RPMI7951 (cell line): ENCODE data around the gene ZNF684. TPM values are rescaled to one million over a fixed set of nuclear protein-coding genes. Genes with fewer than 3 reads are reported as not detected.
"Not testable (repeated sequence)": the region's sequence is repeated elsewhere in the genome, so short reads cannot be mapped to it uniquely, and the experiment has no call there.

Source experiments
- DNase-seq: peaks from one replicate; pipeline ENCODE4 v3.0.0-alpha.2; 2012; ENCODE audit warnings: low read depth
- total RNA-seq: library from RNA; depleted of rRNA; stranded (reverse); fragments of >200 nt; shearing (Covaris generic); gene quantifications from 2 replicates; pipeline ENCODE4 v1.2.3, GENCODE V29; 2014; rRNA removed

ZNF684 gene
- total RNA-seq, 1 experiment from 2014 or later = 9.7 TPM

- DNase-seq = not testable (repeated sequence)
Observed at GRCh38 chr1:40574805-40575204, 43.4 kb downstream of the ZNF684 start.

GRCh38 chr1:40575336-40575735, 43.9 kb downstream of the ZNF684 start:
- DNase-seq = no peak

- DNase-seq = no peak
Observed at GRCh38 chr1:40582116-40582515, 50.7 kb downstream of the ZNF684 start.

- no peak for DNase-seq
Observed at GRCh38 chr1:40583980-40584379, 52.5 kb downstream of the ZNF684 start.

- no peak for DNase-seq
Observed at GRCh38 chr1:40588586-40588985, 57.1 kb downstream of the ZNF684 start.

- DNase-seq = peak; percentile 41
Observed at GRCh38 chr1:40592107-40592803, 60.8 kb downstream of the ZNF684 start.

GRCh38 chr1:40593449-40594186, 62.2 kb downstream of the ZNF684 start:
- DNase-seq = no peak

GRCh38 chr1:40594187-40594531, 62.7 kb downstream of the ZNF684 start:
- no peak for DNase-seq

GRCh38 chr1:40595623-40596022, 64.2 kb downstream of the ZNF684 start:
- no peak for DNase-seq

Other genes starting within 250 kb of the ZNF684 start
- 0.12 and 0.68 TPM in 2 replicates for gene COL9A2, start 214.4 kb upstream of the ZNF684 start, total RNA-seq
- 23.6 and 24.4 TPM in 2 replicates for gene SMAP2, start 157.9 kb upstream of the ZNF684 start, total RNA-seq
- gene ZFP69B, start 81.2 kb upstream of the ZNF684 start, total RNA-seq = 2.8 and 3.1 TPM in 2 replicates
- gene ZFP69, start 54.3 kb upstream of the ZNF684 start, total RNA-seq = 4.9 and 6.3 TPM in 2 replicates
- gene EXO5, start 22.9 kb upstream of the ZNF684 start, total RNA-seq = 11.5 and 15.3 TPM in 2 replicates
- gene RIMS3, start 134.0 kb downstream of the ZNF684 start, total RNA-seq = 0.84 and 2.1 TPM in 2 replicates
- gene NFYC, start 160.1 kb downstream of the ZNF684 start, total RNA-seq = 26.1 and 42.6 TPM in 2 replicates